Panc1 (cell line): ENCODE results near the gene RALGPS2.

Experiments
- POLR2AphosphoS5 ChIP-seq: IDR thresholded peaks from 2 replicates; pipeline ENCODE4 v1.6.1; 2012; ENCODE audit warnings: mild to moderate bottlenecking, low read depth, low read length, moderate library complexity
- TF ChIP-seq, protein P1 (sequence below): fragments of 450-650 bp; IDR thresholded peaks from 2 replicates; pipeline ENCODE4 v1.5.1; 2017; ENCODE audit warnings: mild to moderate bottlenecking

DNA sequence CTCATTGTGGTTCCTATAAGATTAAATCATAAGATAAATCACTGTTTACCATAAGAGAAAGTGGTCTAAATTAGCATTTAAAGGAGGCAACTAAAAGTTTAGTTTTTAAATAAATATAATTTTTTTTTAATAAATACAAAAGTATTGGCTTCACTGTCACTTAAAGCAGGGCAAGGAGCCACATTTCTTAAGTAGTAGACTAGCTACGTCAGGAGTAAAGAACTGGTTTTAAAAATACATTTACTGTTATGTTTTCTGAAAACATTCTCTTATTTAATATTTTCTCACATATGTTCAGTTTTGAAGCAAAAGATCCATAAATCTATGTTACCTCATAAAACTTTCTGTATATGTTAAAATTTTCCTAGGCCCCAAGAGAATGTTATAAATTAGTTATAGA lies 143.7 kb downstream of the RALGPS2 start:
- TF ChIP-seq POLR2AphosphoS5, result no peak
- TF ChIP-seq, protein P1, sequence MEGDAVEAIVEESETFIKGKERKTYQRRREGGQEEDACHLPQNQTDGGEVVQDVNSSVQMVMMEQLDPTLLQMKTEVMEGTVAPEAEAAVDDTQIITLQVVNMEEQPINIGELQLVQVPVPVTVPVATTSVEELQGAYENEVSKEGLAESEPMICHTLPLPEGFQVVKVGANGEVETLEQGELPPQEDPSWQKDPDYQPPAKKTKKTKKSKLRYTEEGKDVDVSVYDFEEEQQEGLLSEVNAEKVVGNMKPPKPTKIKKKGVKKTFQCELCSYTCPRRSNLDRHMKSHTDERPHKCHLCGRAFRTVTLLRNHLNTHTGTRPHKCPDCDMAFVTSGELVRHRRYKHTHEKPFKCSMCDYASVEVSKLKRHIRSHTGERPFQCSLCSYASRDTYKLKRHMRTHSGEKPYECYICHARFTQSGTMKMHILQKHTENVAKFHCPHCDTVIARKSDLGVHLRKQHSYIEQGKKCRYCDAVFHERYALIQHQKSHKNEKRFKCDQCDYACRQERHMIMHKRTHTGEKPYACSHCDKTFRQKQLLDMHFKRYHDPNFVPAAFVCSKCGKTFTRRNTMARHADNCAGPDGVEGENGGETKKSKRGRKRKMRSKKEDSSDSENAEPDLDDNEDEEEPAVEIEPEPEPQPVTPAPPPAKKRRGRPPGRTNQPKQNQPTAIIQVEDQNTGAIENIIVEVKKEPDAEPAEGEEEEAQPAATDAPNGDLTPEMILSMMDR, result no peak
